ENCODE data around the gene POLR3F.
"Not testable (repeated sequence)": the region's sequence is repeated elsewhere in the genome, so short reads cannot be mapped to it uniquely, and the experiment has no call there.

POLR3F gene

DNA sequence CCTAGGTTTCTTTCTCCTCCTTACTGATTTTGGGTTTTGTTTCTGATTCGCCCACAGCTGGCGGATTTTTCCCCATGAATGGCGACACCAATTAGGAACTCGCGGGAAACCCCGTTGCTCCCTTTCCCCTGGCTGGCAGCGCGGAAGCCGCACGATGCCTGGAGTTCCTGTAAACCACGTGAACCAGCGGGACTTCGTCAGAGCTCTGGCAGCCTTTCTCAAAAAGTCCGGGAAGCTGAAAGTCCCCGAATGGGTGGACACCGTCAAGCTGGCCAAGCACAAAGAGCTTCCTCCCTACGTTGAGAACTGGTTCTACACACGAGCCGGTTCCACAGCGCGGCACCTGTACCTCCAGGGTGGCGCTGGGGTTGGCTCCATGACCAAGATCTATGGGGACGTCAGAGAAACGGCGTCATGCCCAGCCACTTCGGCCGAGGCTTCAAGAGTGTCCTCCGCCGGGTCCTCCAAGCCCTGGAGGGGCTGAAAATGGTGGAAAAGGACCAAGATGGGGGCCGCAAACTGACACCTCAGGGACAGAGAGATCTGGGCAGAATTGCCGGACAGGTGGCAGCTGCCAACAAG is 37.4 kb downstream of the POLR3F start:
- no peak for DNase-seq (ENCODE audit: low read depth in 2 of 2)

DNA sequence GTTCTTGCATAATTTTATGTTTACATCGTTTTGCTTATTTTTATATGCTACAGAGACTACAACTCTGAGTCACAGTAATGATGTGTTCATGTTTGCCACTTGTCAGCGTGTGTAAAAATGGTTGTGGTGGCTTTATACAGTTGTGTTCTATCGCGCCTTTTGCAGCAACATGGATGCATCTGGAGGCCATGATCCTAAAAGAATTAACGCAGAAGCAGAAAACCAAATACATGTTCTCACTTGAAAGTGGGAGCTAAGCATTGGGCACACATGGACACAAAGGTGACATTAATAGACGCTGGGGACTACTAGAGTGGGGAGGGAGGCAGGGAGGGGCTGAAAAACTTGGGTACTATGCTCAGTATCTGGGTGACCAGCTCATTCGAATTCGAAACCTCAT is 39.6 kb downstream of the POLR3F start:
- no peak for DNase-seq (ENCODE audit: low read depth in 2 of 2)

DNA sequence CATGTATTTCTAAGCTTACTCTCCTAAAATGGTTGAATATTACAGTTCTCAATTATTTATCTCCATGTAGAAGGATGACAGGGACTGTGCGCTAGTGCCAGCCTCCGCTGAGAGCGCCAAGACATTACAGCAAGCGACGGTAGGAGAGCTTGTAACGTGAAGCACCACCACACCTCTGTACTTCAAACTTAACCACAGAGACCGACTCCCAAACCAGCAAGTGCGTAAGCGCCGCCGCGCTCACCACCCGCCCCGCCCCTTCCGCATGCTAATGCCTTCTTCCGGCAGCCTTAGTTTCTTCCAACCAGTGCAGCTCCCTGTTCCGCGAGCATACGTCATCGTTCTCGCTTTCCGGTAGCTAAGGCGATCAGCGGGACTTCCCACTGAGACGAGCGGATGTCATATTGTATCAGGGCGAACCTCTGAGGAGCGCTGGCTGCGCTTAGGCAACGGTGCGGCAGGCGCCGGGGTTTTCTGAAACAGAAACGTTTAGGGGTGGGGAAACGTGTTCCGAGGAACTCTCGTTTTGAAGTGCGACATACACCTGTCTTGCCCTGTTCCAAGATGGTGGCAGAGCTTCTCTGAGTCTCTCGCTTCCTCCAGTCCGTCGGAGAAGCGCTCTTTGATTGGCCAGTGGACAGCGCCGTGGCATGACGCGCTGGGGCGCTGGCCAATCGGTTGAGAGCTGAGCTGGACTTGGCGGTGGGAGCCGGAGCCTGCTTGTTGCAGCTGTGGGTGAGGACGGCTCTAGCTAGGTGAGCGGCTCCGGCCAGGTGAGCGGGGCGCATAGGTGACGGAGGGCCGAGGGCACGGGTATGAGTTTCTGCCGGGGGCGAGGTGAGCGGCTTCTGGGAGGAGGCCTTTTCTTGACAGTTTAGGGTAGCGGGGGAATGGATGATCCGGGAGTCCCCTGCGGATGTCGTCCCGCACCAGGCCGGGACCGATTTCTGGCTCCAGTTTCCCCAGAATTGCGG is 40.3 kb downstream of the POLR3F start, which contains the start of gene SEC23B:
Gene SEC23B (plus strand): TSS at position 723 of the 974 bp plus-strand sequence. CDS start 2,896 bp downstream, outside the sequence.
- DNase-seq (ENCODE audit: low read depth in 2 of 2) = peak; percentile 96 to 98

DNA sequence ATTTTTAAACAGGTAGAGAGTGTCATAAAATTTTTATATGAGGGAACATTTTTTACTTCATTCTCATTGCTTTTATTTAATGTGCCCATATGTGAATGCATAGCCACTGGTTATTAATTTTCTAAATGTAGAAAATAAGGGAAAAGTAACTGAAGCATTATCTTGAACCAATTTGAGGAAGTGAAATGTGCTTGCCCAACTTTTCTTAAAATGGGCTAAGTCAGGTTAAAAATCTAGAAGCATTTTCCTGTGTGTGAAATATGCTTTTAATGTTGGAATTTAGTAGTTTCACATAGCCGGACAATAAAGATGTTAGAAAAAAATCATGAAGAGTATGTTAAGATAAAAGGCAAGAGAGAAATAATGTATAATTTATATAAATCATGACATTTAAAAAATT is 44.4 kb downstream of the POLR3F start:
- DNase-seq (ENCODE audit: low read depth in 2 of 2) = no peak

DNA sequence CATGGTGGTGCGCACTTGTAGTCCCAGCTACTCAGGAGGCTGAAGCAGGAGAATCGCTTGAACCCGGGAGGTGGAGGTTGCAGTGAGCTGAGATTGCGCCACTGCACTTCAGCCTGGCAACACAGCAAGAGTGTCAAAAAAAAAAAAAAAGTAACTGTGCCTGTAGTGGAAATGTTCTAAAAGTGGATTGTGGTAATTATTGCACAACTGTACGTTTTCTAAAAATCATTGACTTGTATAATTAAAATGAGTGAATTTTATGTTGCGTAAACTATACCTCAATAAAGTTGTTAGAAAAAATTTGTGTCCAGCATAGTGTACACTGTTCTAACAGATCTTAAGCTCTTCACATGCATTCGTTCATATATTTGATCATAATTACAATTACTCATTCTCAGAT is 46.0 kb downstream of the POLR3F start:
- no peak for DNase-seq (ENCODE audit: low read depth in 2 of 2)

DNA sequence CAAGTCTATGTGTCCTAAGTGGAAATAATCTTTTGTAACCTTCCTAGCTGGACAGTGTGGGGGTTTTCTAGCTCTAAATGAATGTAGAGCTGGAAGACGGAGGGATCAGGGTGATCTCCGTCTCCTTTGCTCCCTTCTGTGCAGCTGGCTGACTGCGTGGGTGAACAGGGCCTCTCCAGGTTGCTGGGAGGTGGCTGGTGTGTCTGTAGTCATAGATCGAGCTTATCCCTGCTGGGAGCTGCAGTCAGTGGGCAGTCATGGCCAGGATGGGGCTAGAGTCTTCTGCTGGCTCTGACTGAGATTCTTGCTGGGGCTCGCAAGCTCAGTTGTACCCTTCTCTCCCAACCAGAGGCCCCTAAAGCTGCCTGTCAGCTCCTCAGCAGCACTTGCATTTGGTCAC is 46.9 kb downstream of the POLR3F start:
- no peak for DNase-seq (ENCODE audit: low read depth in 2 of 2)

DNA sequence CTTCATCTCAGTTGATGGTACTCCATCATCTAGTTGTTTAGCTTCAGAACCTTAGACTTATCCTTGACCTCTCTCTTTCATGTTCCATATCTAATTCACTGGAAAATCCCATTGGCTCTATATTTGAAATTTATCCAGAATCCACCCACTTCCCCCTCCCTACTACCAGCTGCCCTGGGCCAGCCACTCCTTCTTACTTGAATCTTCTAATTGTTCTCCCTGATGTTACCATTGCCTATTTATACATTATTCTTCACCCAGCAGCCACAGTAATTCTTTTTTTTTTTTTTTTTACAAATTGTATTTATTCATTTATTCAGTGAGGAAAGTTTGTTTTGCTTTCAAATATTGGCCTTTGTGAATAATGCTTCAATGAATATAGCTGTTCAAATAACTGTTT is 48.8 kb downstream of the POLR3F start:
- no peak for DNase-seq (ENCODE audit: low read depth in 2 of 2)

DNA sequence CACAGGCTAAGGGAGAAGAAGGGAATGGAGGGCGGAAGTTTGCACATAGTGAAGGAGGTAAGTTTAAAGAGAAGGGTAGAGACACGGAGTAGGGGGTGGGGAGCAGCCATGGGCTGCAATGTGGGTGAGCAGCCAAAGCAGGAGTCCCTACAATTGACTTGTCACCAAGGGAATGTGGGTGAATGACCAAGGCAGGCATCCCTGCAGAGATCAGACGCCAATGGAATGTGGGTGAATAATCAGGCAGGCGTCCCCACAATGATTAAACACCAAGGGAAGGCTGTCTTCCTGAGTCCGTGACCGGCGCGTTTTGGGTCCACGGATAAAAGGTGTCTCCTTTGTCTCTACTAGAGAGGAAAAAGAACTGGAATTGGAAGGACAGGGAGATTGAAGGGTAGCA is 54.9 kb downstream of the POLR3F start:
- DNase-seq (ENCODE audit: low read depth in 2 of 2) = not testable (repeated sequence)

DNA sequence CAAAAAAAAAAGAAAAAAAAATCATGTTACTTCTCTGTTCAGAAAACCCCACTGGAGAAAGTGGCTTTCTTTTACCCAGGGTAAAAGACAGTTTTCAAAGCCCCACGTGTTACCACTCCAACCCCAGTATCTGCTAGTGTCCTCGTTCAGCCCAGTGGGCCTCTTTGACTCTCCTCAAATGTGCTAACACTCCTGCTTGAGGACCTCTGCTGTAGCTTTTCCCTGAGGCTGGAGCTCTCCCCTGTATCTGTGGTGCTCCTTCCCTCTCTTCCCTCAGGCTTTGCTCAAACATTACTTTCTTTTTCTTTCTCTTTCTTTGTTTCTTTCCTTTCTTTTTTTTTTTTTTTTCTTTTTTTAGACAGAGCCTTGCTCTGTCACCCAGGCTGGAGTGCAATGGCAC is 55.9 kb downstream of the POLR3F start:
- DNase-seq (ENCODE audit: low read depth in 2 of 2) = no peak

DNA sequence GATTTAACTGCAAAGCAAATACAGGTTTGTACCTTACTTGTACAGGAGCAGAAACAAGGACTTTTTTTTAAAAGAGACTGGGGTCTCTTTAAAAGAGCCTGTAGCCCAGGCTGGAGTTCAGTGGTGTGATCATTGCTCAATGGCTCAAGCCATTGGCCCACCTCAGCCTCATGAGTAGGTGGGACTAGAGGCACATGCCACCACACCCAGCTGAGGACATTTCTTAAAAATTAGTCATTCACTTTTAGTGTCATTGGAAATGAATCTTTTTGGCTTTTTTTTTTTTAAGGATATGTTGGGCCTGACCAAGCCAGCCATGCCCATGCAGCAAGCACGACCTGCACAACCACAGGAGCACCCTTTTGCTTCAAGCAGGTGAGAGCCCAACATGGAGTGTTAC is 57.5 kb downstream of the POLR3F start:
- DNase-seq (ENCODE audit: low read depth in 2 of 2) = no peak

DNA sequence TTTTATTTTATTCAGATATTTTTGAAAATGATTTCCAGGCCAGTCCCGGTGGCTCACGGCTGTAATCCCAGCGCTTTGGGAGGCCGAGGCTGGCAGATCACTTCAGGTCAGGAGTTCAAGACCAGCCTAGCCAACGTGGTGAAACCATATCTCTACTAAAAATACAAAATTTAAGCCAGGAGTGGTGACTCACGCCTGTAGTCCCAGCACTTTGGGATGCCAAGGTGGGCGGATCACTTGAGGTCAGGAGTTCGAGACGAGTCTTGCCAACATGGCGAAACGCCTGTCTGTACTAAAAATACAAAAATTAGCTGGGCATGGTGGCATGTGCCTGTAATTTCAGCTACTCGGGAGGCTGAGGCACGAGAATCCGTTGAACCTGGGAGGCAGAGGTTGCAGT is 59.6 kb downstream of the POLR3F start:
- not testable (repeated sequence) for DNase-seq (ENCODE audit: low read depth in 2 of 2)

DNA sequence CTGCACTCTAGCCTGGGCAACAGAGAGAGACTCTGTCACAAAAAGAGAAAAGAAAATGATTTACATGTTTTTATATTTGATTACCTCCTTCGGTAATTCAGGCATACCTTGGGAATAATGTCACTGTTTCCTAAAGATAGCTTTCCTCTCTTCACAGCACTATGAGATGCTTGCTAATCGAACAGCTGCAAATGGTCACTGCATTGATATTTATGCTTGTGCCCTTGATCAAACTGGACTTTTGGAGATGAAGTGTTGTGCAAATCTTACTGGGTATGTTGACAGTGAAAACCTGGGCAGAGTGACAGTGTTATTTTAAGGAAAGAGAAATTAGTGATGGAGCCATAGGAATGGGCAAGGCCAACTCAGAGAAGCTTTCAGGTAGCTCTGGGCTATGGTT is 60.1 kb downstream of the POLR3F start:
- no peak for DNase-seq (ENCODE audit: low read depth in 2 of 2)

DNA sequence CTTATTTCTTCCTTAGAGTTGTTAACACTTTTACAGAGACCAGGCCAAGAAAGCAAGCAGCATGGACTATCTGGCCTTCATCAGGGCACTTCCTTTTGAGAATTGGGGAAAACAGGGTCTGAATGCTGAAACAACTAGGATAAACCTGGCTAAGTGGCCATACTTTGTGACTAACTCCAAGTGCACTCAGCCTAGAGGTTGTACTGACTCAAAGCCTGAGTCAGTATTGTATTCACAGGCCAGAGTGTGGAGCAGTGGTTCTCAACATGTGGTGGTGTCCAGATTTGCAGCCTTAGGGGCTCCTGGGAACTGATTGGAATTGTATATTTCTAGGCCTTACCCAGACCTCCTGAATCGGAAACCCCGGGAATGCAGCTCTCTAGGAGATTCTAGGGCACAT is 60.6 kb downstream of the POLR3F start:
- no peak for DNase-seq (ENCODE audit: low read depth in 2 of 2)

DNA sequence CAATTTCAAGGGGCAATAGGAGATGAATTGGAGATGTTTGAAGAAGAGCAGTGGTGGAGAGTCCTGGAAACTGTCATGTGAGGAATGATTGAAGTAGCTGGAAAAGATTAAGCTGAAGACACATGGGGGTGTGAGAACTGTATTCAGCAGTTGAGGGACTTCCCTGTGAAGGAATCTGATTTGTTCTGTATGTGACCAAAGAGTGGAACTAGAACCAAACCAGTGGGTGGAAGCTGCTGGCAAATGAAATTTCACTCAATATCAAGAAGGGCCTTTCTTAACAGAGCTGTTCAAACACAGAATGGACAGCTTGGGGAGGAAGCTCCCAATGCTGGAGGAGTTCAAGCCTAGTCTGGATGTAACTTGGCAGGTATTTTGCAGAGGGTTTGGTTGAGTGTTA is 61.9 kb downstream of the POLR3F start:
- DNase-seq (ENCODE audit: low read depth in 2 of 2) = no peak

DNA sequence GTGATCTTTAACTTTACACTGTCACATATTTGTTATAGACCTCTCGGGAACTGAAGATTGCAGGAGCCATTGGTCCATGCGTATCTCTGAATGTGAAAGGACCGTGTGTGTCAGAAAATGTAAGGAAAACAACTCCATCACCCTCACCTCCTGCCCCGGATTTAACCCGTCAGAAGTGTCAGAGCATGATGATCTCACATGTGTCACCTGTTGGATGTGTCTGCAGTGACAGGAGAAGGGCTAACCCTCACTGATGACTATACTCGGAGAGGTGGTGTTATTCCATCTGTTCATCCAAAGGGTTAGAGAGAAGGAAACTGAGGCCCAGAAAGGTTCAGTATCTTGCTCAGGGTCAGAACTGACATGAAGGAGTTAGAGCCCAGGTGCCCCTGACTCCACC is 65.4 kb downstream of the POLR3F start:
- DNase-seq (ENCODE audit: low read depth in 2 of 2) = no peak

DNA sequence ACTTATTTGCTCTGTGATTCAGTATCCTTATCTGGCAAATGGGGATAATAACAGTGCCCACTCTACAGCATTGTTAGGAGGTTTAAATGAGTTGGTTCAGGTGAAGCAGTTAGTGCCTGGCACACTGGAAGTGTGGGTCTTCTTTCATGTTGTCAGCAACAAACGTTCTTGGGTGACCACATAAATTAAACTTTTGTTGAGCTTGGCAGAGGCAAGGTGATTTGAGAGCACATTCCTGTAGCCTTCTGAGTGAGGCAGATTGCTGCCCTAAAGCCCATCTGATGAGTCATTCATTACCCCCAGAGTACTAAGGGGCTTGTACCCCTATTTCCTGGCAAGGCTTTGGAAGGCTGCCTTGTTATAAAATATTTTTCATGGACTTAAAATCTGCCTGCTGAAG is 66.3 kb downstream of the POLR3F start:
- DNase-seq (ENCODE audit: low read depth in 2 of 2) = no peak

DNA sequence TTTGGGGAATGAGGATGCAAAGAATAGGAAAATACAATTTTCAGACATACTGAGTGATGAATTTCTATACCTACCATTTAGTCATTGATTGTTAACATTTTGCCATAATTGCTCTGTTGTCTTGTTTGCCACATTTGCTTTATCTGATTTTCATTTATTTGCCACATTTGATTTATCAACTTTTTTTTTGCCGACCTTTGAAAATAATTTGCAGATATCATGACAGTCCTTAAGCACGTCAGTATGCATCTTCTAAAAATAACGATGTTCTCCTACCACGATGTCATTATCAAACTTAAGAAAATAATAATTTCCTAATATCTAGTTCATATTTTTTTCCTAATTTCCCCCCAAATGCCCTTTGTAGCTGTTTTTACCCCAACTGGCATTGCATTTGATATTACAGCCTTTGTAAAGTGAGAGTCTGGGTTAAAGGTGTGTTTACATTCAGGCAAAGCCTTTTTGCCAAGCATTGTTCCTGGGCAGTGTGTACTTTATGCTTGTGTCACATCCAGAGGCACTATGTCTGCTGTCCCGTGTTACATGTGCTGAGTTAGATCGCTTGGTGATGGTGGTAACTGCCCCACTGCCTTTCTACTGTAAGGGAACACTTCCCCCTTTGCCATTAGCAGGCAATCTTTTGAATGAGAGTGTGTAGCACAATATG is 66.9 kb downstream of the POLR3F start:
- no peak for DNase-seq (ENCODE audit: low read depth in 2 of 2)
